Fibroblast of skin of back (primary cell): ENCODE measurements around the gene MYO5B.
"Not testable (repeated sequence)": the region's sequence is repeated elsewhere in the genome, so short reads cannot be mapped to it uniquely, and the experiment has no call there.

Experiments used
- DNase-seq: peaks from one replicate; pipeline ENCODE4 v3.0.0-alpha.2; 2013

Gene MYO5B

GRCh38 chr18:49786019-49786720, 408.8 kb downstream of the MYO5B start:
- DNase-seq, result no peak

DNA sequence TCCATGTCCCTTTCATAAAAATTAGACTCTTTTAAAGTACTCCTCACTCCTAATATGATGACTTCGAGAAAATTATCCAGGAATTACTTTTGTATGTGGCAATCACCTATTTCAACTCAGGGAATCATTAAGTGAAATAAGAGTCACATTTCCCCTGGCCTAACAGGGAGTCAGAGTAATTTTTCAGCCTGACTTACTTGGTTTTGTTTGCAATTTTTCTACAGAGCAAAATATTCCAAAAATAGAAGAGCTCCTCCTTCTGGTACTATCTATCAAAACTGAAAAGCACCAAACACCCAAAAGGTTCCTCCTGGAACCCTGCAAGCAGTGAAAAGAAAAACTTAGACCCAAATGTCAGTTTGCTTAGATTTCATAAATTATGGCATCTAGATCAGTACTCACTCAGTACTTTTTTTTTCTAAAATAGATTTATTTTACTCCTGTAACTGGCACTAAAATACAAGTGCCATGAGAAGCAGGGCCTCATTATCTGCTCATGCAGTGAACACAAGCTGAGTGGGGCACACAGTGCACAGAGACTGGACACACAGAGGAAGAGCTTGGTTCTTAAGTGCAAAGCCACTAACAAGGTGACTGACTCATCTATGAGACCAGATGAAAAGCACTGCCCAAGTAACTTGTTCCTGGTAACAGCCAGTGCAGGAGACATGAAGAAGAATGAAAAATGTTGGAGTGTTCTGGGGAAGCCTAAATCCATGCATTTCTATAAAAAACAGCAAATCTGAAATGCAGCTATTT, 410.3 kb downstream of the MYO5B start:
- DNase-seq, result peak; percentile 10

DNA sequence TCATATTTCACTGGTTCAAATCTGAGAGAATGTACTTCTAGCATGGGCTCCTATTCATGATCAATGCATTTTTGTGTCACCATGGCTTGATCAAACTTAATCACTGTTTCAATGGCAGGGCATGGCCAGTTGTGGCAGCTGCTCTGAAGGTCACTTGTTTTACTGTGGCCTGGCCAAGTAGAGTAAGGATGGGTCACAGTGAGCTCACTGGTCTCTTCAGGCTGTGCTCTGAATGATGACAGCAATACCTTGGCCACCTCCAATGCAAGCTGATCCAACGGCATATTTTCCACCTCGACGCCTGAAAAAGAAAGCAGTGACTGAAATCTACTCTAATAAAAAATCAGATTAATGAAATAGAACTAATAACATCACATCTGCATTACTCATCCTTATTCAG, 411.3 kb downstream of the MYO5B start:
- DNase-seq, result not testable (repeated sequence)

DNA sequence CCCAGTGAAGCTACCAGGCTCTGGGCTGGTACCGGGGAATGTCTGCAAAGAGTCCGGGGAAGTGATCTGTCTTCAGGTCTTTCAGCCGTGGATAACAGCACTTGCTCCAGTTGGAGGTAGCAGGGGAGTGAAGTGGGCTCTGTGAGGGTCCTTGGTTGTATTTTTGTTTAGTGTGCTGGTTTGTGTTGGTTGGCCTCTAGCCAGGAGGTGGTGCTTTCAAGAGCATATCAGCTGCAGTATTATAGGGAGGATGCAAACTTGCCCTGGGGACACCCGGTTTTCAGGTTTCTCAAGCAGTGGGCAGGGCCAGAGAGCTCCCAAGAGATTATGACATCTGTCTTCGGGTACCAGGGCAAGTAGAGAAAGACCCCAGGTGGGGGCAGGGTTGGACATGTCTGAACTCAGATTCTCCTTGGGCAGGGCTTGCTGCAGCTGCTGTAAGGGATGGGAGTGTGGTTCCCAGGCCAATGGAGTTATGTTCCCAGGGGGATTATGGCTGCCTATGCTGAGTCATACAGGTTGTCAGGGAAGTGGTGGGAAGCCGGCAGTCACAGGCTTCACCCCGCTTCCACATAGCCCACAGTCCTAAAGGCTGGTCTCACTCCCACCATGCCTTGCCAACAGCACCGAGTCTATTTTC, 416.0 kb downstream of the MYO5B start:
- DNase-seq, result peak; percentile 15
